HepG2 (cell line): ENCODE measurements around the gene SHFL. TPM values are rescaled to one million over a fixed set of nuclear protein-coding genes. Genes with fewer than 3 reads are reported as not detected.

Experiments used
- AHR ChIP-seq: IDR thresholded peaks from 2 replicates; pipeline ENCODE4 v1.6.1; 2018; ENCODE audit warnings: missing genetic modification reagents, missing compliant biosample characterization
- ATRX ChIP-seq: sonication (generic); formaldehyde crosslinking; IDR thresholded peaks from 2 replicates; pipeline ENCODE4 v1.4.0; 2020; ENCODE audit warnings: missing genetic modification reagents, borderline replicate concordance
- DNMT3B ChIP-seq: conservative IDR thresholded peaks from 2 replicates; pipeline ENCODE4 v1.6.1; 2016; ENCODE audit warnings: missing biosample characterization, control low read depth
- ELF1 ChIP-seq: sonication (generic); formaldehyde crosslinking; IDR thresholded peaks from 2 replicates; pipeline ENCODE4 v1.4.0; 2020; ENCODE audit warnings: missing genetic modification reagents
- ETS1 ChIP-seq: sonication (generic); formaldehyde crosslinking; IDR thresholded peaks from 2 replicates; pipeline ENCODE4 v1.4.0; 2020; ENCODE audit warnings: missing genetic modification reagents
- KMT2B ChIP-seq: IDR thresholded peaks from 2 replicates; pipeline ENCODE4 v1.6.1; 2016; ENCODE audit warnings: missing genetic modification reagents, missing compliant biosample characterization
- NAIF1 ChIP-seq: sonication (generic); formaldehyde crosslinking; IDR thresholded peaks from 2 replicates; pipeline ENCODE4 v1.5.0; 2020; ENCODE audit warnings: mild to moderate bottlenecking, missing genetic modification reagents, borderline replicate concordance
- NR1H2 ChIP-seq: sonication (generic); formaldehyde crosslinking; IDR thresholded peaks from 2 replicates; pipeline ENCODE4 v1.8.1; 2022; ENCODE audit warnings: low read depth, missing genetic modification reagents, borderline replicate concordance
- NRL ChIP-seq: sonication (generic); formaldehyde crosslinking; IDR thresholded peaks from 2 replicates; pipeline ENCODE4 v1.5.0; 2020; ENCODE audit warnings: missing genetic modification reagents, mild to moderate bottlenecking, moderate library complexity, borderline replicate concordance
- RAD51 ChIP-seq: fragments of 450-650 bp; IDR thresholded peaks from 2 replicates; pipeline ENCODE4 v1.6.1; 2016; ENCODE audit warnings: borderline replicate concordance
- RFXANK ChIP-seq: IDR thresholded peaks from 2 replicates; pipeline ENCODE4 v1.6.1; 2016
- SOX13 ChIP-seq, 3 experiments: fragments of 450-650 bp in 1 of 3; sonication (generic) in 1 of 3; formaldehyde crosslinking in 1 of 3; IDR thresholded peaks in 2 of 3; conservative IDR thresholded peaks in 1 of 3; 2 replicates each; pipeline versions ENCODE4 v1.5.0 to v1.6.1; 2016 to 2020; ENCODE audit warnings: antibody characterized with exemption in 1 of 3, mild to moderate bottlenecking in 1 of 3, missing compliant biosample characterization in 1 of 3, missing genetic modification reagents in 1 of 3, moderate library complexity in 1 of 3
- TBL1XR1 ChIP-seq: fragments of 150-350 bp; IDR thresholded peaks from 2 replicates; pipeline ENCODE4 v1.6.1; 2014; ENCODE audit warnings: borderline replicate concordance, low read length; ENCODE audit not compliant: partially characterized antibody
- TCF7L2 ChIP-seq: IDR thresholded peaks from 2 replicates; pipeline ENCODE4 v1.6.1; 2011; ENCODE audit warnings: mild to moderate bottlenecking, low read depth, low read length, moderate library complexity
- TFAP4 ChIP-seq: sonication (generic); IDR thresholded peaks from 2 replicates; pipeline ENCODE4 v1.6.1; 2016; ENCODE audit warnings: low read depth, borderline replicate concordance
- TRIM24 ChIP-seq: sonication (generic); formaldehyde crosslinking; IDR thresholded peaks from 2 replicates; pipeline ENCODE4 v1.8.0; 2022; ENCODE audit warnings: mild to moderate bottlenecking, missing genetic modification reagents
- ZNF225 ChIP-seq: sonication (generic); formaldehyde crosslinking; IDR thresholded peaks from 2 replicates; pipeline ENCODE4 v1.4.0; 2020; ENCODE audit warnings: mild to moderate bottlenecking, missing genetic modification reagents
- ZNF263 ChIP-seq: sonication (generic); formaldehyde crosslinking; IDR thresholded peaks from 2 replicates; pipeline ENCODE4 v1.4.0; 2020; ENCODE audit warnings: missing genetic modification reagents
- ZNF333 ChIP-seq: sonication (generic); formaldehyde crosslinking; IDR thresholded peaks from 2 replicates; pipeline ENCODE4 v1.4.0; 2020; ENCODE audit warnings: mild to moderate bottlenecking, missing genetic modification reagents, borderline replicate concordance
- ZNF446 ChIP-seq: sonication (generic); formaldehyde crosslinking; IDR thresholded peaks from 2 replicates; pipeline ENCODE4 v1.5.0; 2020; ENCODE audit warnings: mild to moderate bottlenecking, missing genetic modification reagents
- ZNF468 ChIP-seq: sonication (generic); formaldehyde crosslinking; IDR thresholded peaks from 2 replicates; pipeline ENCODE4 v1.8.0; 2022; ENCODE audit warnings: mild to moderate bottlenecking, moderate library complexity, missing genetic modification reagents
- ZNF607 ChIP-seq: sonication (generic); formaldehyde crosslinking; IDR thresholded peaks from 2 replicates; pipeline ENCODE4 v1.5.1; 2020; ENCODE audit warnings: missing genetic modification reagents, mild to moderate bottlenecking, borderline replicate concordance
- ZNF746 ChIP-seq: sonication (generic); formaldehyde crosslinking; IDR thresholded peaks from 2 replicates; pipeline ENCODE4 v1.8.0; 2022; ENCODE audit warnings: mild to moderate bottlenecking, missing genetic modification reagents
- ZNF839 ChIP-seq: sonication (generic); formaldehyde crosslinking; IDR thresholded peaks from 2 replicates; pipeline ENCODE4 v1.4.0; 2020; ENCODE audit warnings: missing genetic modification reagents, mild to moderate bottlenecking, borderline replicate concordance
- ZSCAN22 ChIP-seq: sonication (generic); formaldehyde crosslinking; IDR thresholded peaks from 2 replicates; pipeline ENCODE4 v1.4.0; 2020; ENCODE audit warnings: mild to moderate bottlenecking, missing genetic modification reagents
- polyA plus RNA-seq, 8 experiments: library from polyadenylated mRNA; depleted of rRNA in 3 of 8; stranded (reverse) in 7 of 8; unstranded in 1 of 8; fragments of >200 nt; fragmentation: Illumina TruSeq in 4 of 8; extraction: Trizol in 4 of 8; gene quantifications; 2 replicates each; pipeline versions ENCODE4 v1.2.1 to v1.2.3, GENCODE V29; 2011 to 2016; ENCODE audit warnings: low read depth in 4 of 8, missing spikeins in 1 of 8, mixed read lengths in 1 of 8; ENCODE audit not compliant: insufficient read depth in 1 of 8
- total RNA-seq, 5 experiments: library from RNA; depleted of rRNA; stranded (reverse); fragments of >200 nt; fragmentation: Illumina TruSeq; extraction: Trizol; gene quantifications; 2 replicates each; pipeline ENCODE4 v1.2.3, GENCODE V29; 2016; ENCODE audit warnings: low read depth in 1 of 5
- TF ChIP-seq, protein P1 (sequence below): sonication (generic); formaldehyde crosslinking; IDR thresholded peaks from 2 replicates; pipeline ENCODE4 v1.9.0; 2021; ENCODE audit warnings: missing genetic modification reagents, borderline replicate concordance
- TF ChIP-seq, protein P2 (sequence below): IDR thresholded peaks from 2 replicates; pipeline ENCODE4 v1.6.1; 2016; ENCODE audit warnings: low read depth, borderline replicate concordance

The SHFL gene
- total and polyA plus RNA-seq, 2 of the 13 experiments (the other 11 are each of a cell fraction or from before 2014, with no cell fraction given): 12.3 to 36.4 TPM

GRCh38 chr19:10112895-10113591 is 26.9 kb downstream of the SHFL start (continued):
- no peak for TF ChIP-seq ATRX (CRISPR knock-in tag)
- 0 out of 2 replicates have a peak, but pooled peaks have one; percentile 22 for TF ChIP-seq ZNF746
- TF ChIP-seq RAD51: no peak
- TF ChIP-seq DNMT3B (CRISPR knock-in tag): no peak
- no peak for TF ChIP-seq ETS1 (CRISPR knock-in tag)
- no peak for TF ChIP-seq TCF7L2
- no peak for TF ChIP-seq ZNF839 (CRISPR knock-in tag)
- TF ChIP-seq KMT2B (CRISPR knock-in tag): no peak
- no peak for TF ChIP-seq ZNF225 (CRISPR knock-in tag)
- TF ChIP-seq TRIM24 (CRISPR knock-in tag): no peak
- TF ChIP-seq RFXANK (CRISPR knock-in tag): no peak
- no peak for TF ChIP-seq ZNF446 (CRISPR knock-in tag)
- TF ChIP-seq TFAP4: no peak
- 0 out of 2 replicates have a peak, but pooled peaks have one; percentile 52 for TF ChIP-seq NRL (CRISPR knock-in tag)
- TF ChIP-seq ZNF468 (CRISPR knock-in tag): no peak
- TF ChIP-seq, protein P1, sequence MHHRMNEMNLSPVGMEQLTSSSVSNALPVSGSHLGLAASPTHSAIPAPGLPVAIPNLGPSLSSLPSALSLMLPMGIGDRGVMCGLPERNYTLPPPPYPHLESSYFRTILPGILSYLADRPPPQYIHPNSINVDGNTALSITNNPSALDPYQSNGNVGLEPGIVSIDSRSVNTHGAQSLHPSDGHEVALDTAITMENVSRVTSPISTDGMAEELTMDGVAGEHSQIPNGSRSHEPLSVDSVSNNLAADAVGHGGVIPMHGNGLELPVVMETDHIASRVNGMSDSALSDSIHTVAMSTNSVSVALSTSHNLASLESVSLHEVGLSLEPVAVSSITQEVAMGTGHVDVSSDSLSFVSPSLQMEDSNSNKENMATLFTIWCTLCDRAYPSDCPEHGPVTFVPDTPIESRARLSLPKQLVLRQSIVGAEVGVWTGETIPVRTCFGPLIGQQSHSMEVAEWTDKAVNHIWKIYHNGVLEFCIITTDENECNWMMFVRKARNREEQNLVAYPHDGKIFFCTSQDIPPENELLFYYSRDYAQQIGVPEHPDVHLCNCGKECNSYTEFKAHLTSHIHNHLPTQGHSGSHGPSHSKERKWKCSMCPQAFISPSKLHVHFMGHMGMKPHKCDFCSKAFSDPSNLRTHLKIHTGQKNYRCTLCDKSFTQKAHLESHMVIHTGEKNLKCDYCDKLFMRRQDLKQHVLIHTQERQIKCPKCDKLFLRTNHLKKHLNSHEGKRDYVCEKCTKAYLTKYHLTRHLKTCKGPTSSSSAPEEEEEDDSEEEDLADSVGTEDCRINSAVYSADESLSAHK (CRISPR knock-in tag): no peak
- TF ChIP-seq ZSCAN22 (CRISPR knock-in tag): no peak
- TF ChIP-seq ZNF333: no peak
- no peak for TF ChIP-seq TBL1XR1
- no peak for TF ChIP-seq NR1H2
- no peak for TF ChIP-seq ZNF263
- TF ChIP-seq SOX13 (IDR thresholded peaks at IDR 0.05): no peak
- no peak; a peak in 1 of 4 replicates for TF ChIP-seq SOX13 (CRISPR knock-in tag; conservative IDR thresholded peaks at IDR 0.05 in 1 of 2, IDR thresholded peaks at IDR 0.05 in 1 of 2)
- no peak for TF ChIP-seq ELF1 (CRISPR knock-in tag)
- TF ChIP-seq, protein P2, sequence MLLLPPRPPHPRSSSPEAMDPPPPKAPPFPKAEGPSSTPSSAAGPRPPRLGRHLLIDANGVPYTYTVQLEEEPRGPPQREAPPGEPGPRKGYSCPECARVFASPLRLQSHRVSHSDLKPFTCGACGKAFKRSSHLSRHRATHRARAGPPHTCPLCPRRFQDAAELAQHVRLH: 0 out of 2 replicates have a peak, but pooled peaks have one; percentile 21
- no peak for TF ChIP-seq AHR (CRISPR knock-in tag)
- no peak for TF ChIP-seq ZNF607 (CRISPR knock-in tag)
- no peak for TF ChIP-seq NAIF1 (CRISPR knock-in tag)
